HG02840 (cell line): ENCODE data around the gene GNG12.

Source experiments
- ATAC-seq: cut with Tn5 transposase; IDR thresholded peaks from one replicate; pipeline ENCODE4 v1.9.1; 2021; ENCODE audit warnings: mild to moderate bottlenecking, moderate library complexity, moderate number of reproducible peaks; ENCODE audit not compliant: unreplicated experiment, low FRiP score

GNG12 gene

GRCh38 chr1:67686267-67687197, 146.7 kb downstream of the GNG12 start:
- peak; percentile 10 for ATAC-seq

GRCh38 chr1:67685558-67686266, 147.6 kb downstream of the GNG12 start:
- ATAC-seq: peak; percentile 13

GRCh38 chr1:67685067-67685557, 148.2 kb downstream of the GNG12 start, which contains the start of gene GADD45A:
Gene GADD45A, plus strand, starts transcription at chr1:67685201. Its CDS starts 294 bp downstream, at chr1:67685495.
- peak; percentile 92 for ATAC-seq

GRCh38 chr1:67684526-67685066, 148.7 kb downstream of the GNG12 start:
- ATAC-seq: no peak

GRCh38 chr1:67683766-67684525, 149.3 kb downstream of the GNG12 start:
- no peak for ATAC-seq

- no peak for ATAC-seq
Measured at GRCh38 chr1:67683316-67683715, 150.0 kb downstream of the GNG12 start.

GRCh38 chr1:67682659-67683197, 150.5 kb downstream of the GNG12 start:
- no peak for ATAC-seq

GRCh38 chr1:67680486-67680885, 152.8 kb downstream of the GNG12 start:
- ATAC-seq: no peak

- no peak for ATAC-seq
Measured at GRCh38 chr1:67679691-67680090, 153.6 kb downstream of the GNG12 start.

GRCh38 chr1:67677930-67678329, 155.3 kb downstream of the GNG12 start:
- ATAC-seq: no peak

- no peak for ATAC-seq
Measured at GRCh38 chr1:67677408-67677807, 155.9 kb downstream of the GNG12 start.

- ATAC-seq: no peak
Measured at GRCh38 chr1:67676946-67677345, 156.3 kb downstream of the GNG12 start.

- no peak for ATAC-seq
Measured at GRCh38 chr1:67676287-67676686, 157.0 kb downstream of the GNG12 start.

GRCh38 chr1:67675800-67676199, 157.5 kb downstream of the GNG12 start:
- no peak for ATAC-seq

- ATAC-seq: no peak
Measured at GRCh38 chr1:67674260-67675011, 158.8 kb downstream of the GNG12 start.

GRCh38 chr1:67673468-67674201, 159.6 kb downstream of the GNG12 start:
- no peak for ATAC-seq

GRCh38 chr1:67672260-67672803, 160.9 kb downstream of the GNG12 start:
- no peak for ATAC-seq

GRCh38 chr1:67668660-67669059, 164.6 kb downstream of the GNG12 start:
- ATAC-seq: no peak
